GM12878 (cell line): Measurements from ENCODE around the gene LEP. TPM values are rescaled to one million over a fixed set of nuclear protein-coding genes. Genes with fewer than 3 reads are reported as not detected.

Experiments used
- EZH2 ChIP-seq: IDR thresholded peaks from 2 replicates; pipeline ENCODE4 v1.6.1; 2012; ENCODE audit warnings: low read depth, mild to moderate bottlenecking, control low read depth, inconsistent platforms, low read length, borderline replicate concordance; ENCODE audit not compliant: control insufficient read depth
- MEF2A ChIP-seq: IDR thresholded peaks from 2 replicates; pipeline ENCODE4 v1.6.1; 2011; ENCODE audit warnings: low read depth, mild to moderate bottlenecking, low read length, moderate library complexity; ENCODE audit not compliant: insufficient read depth
- SMARCA5 ChIP-seq: fragments of 450-650 bp; IDR thresholded peaks from 2 replicates; pipeline ENCODE4 v1.6.1; 2017; ENCODE audit warnings: mild to moderate bottlenecking
- polyA plus RNA-seq, 11 experiments: library from polyadenylated mRNA; depleted of rRNA in 4 of 11; unstranded in 6 of 11; stranded (reverse) in 5 of 11; fragments of >200 nt; fragmentation: Nextera tagmentation in 4 of 11; fragmentation: Illumina TruSeq in 1 of 11; extraction: Ambion mirVana in 4 of 11; extraction: Trizol in 1 of 11; gene quantifications; 1 replicate in 1 of 11; 2 replicates in 10 of 11; pipeline versions ENCODE4 v1.2.1 to v1.2.3, GENCODE V29; 2011 to 2016; ENCODE audit warnings: inconsistent platforms in 2 of 11, missing spikeins in 2 of 11, low read depth in 1 of 11
- total RNA-seq, 4 experiments: library from RNA; depleted of rRNA in 3 of 4; stranded (reverse); fragments of >200 nt in 3 of 4; fragmentation: Illumina TruSeq in 1 of 4; extraction: Trizol in 1 of 4; gene quantifications; 2 replicates each; pipeline versions ENCODE4 v1.2.1 to v1.2.3, GENCODE V29; 2013 to 2021
- TF ChIP-seq, protein P1 (sequence below): fragments of 450-650 bp; IDR thresholded peaks from 2 replicates; pipeline ENCODE4 v1.6.1; 2017; ENCODE audit warnings: antibody characterized with exemption, mild to moderate bottlenecking, moderate library complexity
- TF ChIP-seq, protein P2 (sequence below): fragments of 450-650 bp; formaldehyde crosslinking; IDR thresholded peaks from 2 replicates; pipeline ENCODE4 v1.4.0; 2020; ENCODE audit warnings: mild to moderate bottlenecking, moderate library complexity

Gene LEP
- total and polyA plus RNA-seq, 10 of the 15 experiments (the other 5 are each of a cell fraction or from before 2014, with no cell fraction given): not detected

DNA sequence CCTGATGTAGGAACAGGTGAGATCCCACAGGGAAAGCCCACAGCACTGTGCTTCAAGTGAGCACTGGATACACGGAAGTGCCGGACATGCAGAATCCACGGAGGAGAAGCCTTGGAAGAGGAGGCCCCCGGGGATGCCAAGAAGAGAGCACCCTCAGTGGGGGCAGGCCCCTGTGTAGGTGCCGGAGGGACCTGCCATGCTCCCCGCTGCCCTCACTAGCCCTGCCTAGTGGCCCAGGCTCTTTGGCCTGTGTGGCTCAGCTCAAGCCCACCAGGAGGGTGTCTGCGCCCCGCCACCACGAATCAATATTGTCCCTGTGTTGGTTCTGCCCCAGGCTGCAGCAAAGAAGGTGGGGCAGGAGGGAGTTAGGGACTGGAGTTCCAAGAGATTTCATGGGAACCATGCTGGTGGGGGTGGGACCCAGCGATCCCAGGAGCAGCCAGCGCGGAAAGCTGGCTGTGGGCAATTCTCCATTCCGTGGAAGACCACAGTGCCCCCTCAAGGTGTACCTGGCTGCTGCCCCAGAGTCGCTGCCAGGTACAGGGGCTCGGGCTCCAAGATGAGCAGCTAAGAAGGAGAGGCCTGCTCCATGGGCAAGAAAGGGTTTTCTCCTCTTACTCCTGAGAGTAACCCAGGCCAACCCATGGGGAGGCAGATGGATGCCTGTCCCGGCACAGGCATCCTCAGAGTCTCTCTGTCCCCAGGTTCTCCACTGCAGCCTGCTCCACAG lies 34.9 kb upstream of the LEP start (continued):
- TF ChIP-seq, protein P1, sequence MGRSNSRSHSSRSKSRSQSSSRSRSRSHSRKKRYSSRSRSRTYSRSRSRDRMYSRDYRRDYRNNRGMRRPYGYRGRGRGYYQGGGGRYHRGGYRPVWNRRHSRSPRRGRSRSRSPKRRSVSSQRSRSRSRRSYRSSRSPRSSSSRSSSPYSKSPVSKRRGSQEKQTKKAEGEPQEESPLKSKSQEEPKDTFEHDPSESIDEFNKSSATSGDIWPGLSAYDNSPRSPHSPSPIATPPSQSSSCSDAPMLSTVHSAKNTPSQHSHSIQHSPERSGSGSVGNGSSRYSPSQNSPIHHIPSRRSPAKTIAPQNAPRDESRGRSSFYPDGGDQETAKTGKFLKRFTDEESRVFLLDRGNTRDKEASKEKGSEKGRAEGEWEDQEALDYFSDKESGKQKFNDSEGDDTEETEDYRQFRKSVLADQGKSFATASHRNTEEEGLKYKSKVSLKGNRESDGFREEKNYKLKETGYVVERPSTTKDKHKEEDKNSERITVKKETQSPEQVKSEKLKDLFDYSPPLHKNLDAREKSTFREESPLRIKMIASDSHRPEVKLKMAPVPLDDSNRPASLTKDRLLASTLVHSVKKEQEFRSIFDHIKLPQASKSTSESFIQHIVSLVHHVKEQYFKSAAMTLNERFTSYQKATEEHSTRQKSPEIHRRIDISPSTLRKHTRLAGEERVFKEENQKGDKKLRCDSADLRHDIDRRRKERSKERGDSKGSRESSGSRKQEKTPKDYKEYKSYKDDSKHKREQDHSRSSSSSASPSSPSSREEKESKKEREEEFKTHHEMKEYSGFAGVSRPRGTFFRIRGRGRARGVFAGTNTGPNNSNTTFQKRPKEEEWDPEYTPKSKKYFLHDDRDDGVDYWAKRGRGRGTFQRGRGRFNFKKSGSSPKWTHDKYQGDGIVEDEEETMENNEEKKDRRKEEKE: no peak
- TF ChIP-seq MEF2A (no peak), EZH2 (no peak), SMARCA5 (no peak)
- TF ChIP-seq, protein P2, sequence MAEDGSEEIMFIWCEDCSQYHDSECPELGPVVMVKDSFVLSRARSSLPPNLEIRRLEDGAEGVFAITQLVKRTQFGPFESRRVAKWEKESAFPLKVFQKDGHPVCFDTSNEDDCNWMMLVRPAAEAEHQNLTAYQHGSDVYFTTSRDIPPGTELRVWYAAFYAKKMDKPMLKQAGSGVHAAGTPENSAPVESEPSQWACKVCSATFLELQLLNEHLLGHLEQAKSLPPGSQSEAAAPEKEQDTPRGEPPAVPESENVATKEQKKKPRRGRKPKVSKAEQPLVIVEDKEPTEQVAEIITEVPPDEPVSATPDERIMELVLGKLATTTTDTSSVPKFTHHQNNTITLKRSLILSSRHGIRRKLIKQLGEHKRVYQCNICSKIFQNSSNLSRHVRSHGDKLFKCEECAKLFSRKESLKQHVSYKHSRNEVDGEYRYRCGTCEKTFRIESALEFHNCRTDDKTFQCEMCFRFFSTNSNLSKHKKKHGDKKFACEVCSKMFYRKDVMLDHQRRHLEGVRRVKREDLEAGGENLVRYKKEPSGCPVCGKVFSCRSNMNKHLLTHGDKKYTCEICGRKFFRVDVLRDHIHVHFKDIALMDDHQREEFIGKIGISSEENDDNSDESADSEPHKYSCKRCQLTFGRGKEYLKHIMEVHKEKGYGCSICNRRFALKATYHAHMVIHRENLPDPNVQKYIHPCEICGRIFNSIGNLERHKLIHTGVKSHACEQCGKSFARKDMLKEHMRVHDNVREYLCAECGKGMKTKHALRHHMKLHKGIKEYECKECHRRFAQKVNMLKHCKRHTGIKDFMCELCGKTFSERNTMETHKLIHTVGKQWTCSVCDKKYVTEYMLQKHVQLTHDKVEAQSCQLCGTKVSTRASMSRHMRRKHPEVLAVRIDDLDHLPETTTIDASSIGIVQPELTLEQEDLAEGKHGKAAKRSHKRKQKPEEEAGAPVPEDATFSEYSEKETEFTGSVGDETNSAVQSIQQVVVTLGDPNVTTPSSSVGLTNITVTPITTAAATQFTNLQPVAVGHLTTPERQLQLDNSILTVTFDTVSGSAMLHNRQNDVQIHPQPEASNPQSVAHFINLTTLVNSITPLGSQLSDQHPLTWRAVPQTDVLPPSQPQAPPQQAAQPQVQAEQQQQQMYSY (CRISPR knock-in tag): no peak
- TF ChIP-seq, all 136 proteins: peak for 0
